DMS79 (cell line): Measurements from ENCODE around the gene NRP2.
A peak's percentile ranks its signal among the peaks of the same experiment; 100 is the strongest.

Experiments
- DNase-seq: peaks from one replicate; lab custom pipeline; 2025; lab: John Stamatoyannopoulos, UW

NRP2 gene

DNA sequence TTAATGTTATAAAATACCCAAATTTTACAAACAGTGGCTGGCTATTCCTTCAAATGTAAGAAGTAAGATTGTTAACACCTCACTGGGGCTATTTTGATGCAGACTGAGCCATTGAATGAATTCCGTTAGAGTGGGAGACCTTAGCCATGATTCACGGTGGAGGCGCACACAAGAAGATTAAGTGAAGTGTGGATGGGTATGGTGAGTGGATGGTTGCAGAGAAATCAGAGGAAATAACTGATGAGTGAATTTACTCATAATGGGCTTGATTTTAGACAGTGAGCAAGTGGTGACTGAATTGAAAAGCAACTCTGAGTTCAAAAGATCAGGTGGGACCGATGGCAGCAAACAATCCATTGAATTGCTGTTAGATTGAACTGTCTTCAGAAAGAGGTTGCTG is 75.0 kb downstream of the NRP2 start:
- no peak for DNase-seq

DNA sequence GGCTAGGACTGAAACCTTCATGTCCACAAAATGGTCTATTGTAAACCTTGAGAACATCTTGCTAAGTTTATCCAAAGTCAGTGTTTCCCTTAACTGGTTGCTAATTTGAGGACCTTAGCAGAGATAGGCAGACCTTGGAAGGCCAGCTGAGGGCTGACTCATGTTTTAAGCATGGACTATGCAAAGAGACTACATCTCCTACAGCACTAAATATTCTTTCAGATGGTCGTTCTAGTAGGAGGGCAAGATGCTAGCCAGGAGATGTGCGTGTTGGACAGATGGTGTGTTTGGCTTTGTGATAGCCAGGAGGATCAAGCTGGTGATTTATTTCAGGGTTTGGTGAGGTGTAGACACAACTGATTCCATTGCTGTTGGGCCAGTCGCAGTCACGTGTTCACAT is 75.8 kb downstream of the NRP2 start:
- DNase-seq = no peak

DNA sequence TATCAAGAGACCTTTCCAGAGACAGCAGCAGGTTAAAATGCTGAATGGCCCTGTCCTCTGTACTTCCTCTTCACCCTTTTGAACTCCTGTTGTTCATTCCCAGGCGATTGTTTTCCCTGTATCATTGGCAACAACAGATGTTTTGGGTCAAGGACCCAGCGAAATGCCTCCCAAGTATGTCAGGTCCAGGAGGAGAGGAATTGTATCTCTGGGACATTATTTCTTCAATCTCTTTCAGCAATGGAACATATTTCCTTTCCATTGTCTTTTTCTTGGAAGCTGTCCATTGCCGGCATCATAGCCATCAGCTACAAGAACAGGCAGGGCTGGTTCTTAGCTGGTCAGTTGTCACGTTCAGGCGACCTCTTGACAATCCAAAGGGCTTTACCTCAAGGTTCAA is 76.2 kb downstream of the NRP2 start:
- DNase-seq = no peak

DNA sequence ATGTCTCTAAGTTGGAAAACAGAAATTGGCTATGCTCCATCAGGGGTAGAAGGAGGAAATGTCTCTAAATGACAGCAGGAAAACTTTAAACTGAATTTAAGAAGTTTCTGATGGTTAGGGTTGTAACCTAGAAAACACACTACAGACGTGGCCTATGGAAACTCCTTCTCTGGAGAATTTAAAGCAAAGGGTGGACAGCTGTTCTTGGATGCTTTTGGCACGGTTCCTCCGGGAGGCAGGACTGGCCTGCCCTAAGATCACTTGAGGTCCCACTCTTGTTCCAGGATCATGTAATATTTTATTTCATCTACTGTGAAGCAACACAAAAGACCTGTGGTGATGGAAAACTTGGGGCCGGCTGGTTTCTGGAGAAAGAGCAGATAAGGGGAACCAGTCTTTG is 77.0 kb downstream of the NRP2 start:
- no peak for DNase-seq

DNA sequence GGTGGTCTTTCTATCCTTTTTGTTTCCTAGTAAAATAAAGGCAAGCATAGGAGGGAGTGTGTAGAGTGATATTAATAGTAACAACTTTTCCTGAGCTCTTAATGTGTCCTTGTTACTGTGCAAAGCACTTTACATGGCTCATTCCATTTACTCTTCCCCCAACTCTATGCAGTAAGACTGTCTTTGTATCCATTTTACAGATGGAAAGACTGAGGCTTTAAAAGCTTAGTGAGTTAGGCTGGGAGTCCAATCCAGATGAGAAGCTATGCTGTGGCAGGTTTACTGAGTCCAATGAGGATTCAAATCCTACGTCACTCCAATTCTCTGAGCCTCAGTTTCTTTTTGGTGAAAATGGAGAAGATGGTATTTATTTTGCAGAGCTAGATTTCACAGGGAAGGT is 77.4 kb downstream of the NRP2 start:
- no peak for DNase-seq

DNA sequence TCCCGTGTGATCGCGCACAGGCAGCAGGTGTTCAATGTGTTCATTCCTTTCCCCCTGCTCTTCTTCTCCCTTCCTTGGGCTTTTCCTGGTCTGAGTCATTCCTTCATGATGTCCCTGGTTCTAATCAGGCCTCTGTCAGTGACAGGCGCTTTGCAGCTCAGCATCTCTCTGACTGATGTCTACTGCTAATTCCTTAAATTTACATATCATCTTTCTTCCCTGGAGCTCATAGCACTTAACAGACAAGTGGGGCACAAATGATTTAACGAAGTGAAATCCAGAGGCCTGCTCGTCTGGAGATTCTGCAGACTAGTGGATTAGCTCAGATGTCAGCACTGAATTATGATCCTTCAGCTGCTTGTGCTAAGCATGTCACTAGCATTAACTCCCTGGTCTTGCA is 77.9 kb downstream of the NRP2 start:
- no peak for DNase-seq

DNA sequence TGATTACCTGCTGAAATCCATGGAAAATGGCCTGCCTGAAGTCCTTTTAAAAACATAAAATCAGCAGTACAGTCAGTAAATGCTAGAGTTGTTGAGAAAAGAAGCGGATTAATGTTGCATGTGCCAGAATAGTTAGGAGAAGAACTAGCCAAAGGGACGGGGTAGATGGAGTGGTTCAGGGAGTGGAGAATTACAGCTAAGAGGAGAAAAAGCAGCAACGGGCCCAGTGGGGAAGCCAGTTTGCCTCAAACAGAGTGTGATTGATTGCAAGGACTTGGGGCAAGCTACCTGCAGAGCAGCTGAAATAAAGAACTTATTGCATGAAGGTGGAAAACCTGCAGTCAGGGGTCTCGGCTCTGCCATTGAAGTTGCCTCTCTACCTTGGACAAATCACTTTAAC is 79.1 kb downstream of the NRP2 start:
- no peak for DNase-seq

DNA sequence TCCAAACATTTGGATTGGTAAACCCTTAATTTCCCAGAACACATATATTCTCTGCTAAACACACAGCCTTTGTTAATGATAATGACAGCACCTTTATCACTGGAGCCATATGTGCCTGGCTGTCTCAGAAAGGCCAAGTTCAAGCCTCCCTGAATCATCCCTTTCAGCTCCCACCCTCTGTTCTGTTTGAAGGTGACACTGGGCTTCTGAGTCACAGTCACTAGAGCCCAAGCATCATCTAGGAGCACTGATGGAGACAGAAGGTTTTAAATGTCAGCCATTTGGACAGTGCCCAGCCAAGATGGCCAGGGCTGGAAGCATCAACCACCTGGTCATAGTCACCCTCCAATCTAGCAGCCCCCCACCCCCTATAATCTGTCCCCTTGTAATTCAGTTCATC is 80.6 kb downstream of the NRP2 start:
- no peak for DNase-seq

DNA sequence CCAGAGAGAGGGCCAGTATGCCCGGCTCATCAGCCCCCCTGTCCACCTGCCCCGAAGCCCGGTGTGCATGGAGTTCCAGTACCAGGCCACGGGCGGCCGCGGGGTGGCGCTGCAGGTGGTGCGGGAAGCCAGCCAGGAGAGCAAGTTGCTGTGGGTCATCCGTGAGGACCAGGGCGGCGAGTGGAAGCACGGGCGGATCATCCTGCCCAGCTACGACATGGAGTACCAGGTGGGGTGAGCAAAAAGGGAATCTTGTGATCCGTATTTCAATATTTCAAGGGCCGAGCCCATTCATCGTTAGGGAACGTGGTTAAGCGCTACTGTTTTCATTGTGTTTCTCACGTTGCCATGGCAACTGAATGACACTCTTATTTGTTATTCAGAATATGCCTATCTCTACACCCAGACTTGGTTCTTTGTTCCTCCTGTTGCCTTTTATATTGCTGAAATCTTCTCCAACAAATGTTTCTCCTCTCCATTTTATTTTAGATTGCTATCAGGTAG is 81.5 kb downstream of the NRP2 start:
- DNase-seq = no peak

DNA sequence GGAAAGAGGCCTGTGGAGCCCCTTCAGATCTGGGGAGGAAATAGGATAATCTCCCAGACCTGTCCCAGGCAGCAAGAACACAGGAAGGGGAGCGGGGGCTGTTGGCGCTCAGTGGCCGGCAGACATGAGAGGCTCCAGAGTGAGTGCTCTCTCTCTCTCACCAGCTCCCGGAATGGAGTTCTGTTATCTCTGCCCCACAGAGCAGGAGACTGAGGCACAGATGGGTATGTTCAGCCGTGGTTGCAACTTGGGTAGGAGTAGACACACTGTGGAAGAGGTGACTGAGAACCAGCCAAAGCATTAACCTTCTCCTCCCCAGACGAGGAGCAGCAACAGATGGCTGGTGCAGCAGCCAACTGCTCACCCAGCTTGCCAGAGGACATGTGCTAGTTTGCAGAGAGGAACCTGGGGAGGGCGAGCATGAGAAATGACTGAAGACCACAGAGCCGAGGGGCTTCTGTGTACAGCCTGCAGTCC is 82.0 kb downstream of the NRP2 start:
- DNase-seq = no peak

DNA sequence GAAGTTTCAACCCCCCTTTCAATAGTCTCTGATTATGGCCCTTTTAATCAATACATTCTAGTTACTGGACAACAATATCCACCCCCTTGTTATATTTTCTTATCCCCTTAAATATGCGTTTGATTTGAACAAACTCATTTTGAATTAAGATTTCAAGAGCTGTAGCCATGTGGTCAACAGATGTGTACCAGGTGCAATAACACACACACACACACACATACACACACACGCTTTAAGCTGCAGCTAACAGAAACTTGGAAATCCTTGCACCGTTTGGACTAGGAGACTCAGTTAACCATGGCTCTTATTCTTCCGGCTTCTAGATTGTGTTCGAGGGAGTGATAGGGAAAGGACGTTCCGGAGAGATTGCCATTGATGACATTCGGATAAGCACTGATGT is 82.8 kb downstream of the NRP2 start:
- no peak for DNase-seq

DNA sequence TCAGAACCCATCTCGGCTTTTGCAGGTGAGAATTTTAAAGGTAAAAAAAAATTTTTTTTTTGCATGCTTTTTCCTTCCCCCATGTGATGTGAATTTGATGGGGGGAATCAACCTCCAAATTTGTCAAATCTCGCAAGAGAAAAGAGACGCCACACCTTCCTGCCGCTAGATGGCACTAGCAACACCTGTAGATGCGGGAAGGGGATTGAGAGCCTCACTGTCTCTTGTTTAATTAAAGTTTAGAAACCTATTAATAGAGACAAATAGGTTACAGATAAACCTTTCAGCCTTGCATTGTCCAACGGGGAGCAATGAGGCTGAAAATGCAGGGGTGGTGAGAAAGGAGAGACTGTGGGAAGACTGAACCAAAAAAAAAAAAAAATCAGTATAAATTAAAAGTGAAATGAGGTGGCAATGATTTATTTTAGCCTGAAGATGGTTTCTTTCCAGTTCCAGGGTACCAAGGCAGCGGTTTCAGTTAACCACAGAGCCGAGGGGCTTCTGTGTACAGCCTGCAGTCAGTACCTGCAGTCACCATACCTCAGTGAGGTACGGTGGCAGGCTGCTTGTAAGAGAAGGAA is 84.6 kb downstream of the NRP2 start:
- peak; percentile 43 for DNase-seq

DNA sequence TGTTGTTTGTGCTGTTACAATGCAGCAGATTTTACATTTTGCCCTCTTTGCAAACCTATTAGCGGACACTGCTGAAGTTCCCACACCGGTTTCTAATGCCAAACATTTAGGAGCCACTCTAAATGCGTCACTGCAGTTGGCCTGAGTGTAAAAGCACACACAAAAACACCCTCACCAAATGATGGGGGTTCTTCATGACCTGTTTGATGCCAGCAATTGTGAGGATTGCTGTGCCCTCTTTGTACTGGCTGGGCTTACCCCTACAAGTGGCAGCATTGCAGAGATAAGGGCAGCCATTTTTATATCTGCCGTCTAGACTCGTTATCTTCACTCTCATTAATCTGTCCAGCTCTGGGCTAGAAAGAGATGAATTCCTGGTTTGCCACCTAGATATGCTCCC is 85.3 kb downstream of the NRP2 start:
- DNase-seq = peak; percentile 54

DNA sequence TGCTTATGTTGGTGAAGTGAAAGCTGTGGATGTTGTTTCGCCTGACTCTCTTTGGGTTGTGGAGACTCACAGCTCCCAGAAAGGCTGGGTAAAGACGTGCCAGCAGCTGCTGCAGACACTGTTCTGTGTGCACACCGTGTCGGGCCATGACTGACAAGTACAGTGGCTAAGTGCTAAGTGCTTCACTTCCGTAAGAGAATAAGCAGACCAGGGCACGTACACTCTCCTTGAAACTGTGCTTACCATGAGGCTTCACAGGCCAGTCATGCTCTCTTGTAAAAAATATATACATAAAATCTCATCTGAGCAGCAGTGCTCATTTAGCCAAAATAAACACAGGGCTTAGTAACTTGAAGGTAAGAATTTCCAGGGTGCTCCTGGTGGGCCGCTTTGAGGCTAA is 86.0 kb downstream of the NRP2 start:
- DNase-seq = peak; percentile 97

DNA sequence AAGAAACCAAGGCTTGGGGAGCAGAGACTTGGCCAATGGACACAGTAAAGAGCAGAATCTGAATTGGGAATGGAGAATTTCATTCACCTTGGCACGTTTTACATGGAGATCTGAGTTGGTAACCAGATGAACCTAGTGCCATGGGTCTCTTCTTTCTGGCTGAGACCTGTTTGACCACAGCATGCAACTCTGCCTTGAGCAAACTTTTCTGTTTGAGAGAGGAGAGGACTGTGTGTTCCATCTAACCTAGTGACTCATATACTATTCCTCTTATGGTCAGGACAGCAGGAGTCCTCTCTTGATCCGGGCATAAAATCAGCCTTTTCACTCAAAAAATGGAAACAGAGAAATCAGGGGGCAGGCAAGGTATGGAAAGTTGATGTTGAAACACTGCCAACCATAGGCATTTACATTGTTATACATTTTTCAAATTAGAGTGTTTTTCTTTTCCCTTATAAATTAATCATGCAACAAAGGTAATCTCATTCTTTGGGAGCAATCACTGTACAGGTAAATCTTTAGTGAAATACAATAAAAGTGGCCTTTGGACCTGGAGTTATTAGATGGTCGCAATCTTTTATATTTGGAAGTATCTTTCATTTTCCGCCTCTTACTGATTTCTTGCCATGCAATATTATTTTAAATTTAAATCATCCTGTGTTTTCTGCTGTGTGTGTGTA is 86.7 kb downstream of the NRP2 start:
- no peak for DNase-seq

DNA sequence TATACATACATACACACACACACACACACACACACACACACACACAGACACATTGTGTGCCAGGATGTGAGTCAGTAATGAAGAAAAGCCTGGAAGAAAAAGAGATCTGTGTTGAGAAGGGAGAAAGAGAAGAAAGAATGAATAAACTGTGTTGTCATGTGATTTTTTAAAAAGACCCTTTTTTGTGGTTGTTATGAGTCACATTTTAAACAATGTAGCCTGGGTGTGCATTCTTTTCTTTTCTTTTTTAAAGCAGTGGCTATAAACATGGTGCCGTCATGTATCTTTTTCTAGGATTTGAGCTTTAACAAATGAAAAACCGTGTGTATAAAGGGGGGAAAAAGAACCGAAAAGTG is 87.2 kb downstream of the NRP2 start:
- no peak for DNase-seq

DNA sequence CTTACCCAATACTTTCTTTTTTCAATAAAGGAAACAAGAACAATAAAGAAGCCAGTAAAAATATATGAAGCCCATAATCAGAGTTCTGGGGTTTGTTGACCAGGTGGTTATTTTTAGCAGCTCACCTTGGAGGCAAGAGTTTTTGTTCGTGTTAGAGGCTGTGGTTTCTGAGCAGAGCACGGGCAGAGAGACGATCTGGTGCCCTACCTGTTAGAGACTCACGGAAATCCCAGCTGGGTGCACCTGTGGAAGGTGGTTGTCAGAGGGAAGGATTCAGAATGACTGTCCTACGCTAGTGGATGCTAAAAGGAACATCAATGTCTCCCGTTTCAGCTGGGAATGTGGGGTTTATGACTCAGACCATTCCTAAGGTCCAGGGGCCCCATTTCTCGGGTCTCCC is 87.6 kb downstream of the NRP2 start:
- DNase-seq = no peak

DNA sequence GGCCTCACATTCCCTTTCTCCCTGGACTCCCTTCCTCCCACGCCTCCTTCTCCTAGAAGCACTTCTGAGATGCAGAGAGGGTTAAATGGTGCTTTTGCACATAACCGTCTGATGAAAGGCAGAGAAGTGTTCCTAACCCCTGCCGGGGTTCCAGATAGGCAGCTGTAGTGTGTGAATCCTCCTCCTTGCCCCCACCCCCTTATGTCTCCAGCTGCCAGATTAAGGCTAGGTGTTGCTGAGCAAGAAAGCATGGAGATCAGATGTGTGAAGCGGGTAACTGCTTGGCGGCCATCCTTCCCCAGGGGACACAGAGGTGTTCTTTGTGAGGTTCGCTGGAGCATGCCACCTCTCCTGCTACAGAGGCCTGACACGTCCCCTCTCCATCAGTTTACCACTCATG is 88.3 kb downstream of the NRP2 start:
- DNase-seq = no peak

DNA sequence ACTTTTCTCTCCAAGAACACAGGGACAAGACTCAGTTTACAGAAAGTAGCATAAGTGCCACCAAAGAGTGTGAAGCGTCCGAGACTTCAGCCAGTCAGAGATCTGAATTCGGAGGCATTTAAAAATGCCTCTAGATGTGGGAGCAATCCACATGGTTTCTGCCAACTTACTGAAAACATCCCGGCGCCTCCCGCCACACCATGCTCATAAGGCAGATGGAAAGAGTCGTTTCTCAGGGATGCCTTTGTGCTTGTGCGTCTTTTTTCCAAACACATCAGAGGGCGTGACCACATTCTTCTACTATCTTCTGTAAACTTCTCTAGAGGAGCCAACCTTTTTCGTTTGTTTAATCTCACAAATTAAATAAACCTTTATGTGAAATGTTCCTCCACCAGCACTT is 88.7 kb downstream of the NRP2 start:
- DNase-seq = no peak

DNA sequence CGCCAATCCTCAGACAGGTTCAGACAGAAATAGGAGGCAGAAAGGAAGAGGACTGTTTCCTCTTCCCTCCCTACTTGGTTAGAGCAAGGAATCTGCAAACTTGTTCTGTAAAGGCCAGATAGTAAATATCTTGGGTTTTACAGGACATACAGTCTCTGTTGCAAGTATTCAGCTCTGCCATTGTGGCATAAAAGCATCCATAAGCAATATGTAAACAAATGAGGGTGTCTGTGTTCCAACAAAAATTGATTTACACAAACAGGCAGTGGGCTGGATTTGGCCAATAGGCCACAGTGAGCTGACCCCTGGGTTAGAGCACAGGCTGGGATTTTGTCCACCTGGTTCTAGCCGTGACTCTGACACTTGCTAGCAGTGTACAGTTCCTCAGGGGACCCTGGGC is 89.4 kb downstream of the NRP2 start:
- DNase-seq = no peak

DNA sequence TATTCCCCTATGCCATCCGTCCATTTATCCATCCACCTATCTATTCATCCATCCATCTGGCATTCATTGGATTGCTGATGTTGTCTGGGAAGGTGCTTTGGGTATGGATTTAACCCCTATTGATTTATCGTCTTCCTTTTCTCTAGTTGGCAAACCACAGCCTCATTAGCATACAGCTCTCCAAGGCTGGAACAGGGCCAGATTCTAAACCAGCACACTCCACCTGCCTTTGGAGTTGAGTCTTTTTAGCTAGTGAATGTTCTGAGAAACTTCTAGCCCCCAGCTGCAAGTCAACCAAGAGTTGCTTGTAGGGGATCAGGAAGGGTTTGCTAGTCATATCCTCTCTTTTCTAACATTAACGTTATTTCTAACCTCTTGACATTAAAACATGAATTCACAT is 90.7 kb downstream of the NRP2 start:
- peak; percentile 34 for DNase-seq

DNA sequence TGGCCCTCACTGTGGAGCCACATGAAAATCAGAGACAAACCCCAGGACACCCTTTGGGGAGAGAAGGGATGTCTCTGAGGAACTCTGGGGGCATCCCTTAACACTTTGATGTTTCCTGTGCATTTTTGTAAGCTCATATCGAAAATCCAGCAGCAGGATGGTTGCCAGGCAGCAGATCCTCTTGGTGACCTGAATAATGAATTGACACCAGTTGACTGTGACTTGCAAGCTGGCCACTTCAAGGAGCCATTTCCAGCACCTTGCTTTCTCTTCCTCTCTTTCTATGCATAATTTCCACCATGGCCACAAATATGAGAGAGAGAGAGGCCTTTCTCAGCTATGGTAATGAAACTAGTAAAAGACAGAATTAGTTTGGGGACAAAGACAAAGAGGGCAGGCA is 91.7 kb downstream of the NRP2 start:
- peak; percentile 9 for DNase-seq

DNA sequence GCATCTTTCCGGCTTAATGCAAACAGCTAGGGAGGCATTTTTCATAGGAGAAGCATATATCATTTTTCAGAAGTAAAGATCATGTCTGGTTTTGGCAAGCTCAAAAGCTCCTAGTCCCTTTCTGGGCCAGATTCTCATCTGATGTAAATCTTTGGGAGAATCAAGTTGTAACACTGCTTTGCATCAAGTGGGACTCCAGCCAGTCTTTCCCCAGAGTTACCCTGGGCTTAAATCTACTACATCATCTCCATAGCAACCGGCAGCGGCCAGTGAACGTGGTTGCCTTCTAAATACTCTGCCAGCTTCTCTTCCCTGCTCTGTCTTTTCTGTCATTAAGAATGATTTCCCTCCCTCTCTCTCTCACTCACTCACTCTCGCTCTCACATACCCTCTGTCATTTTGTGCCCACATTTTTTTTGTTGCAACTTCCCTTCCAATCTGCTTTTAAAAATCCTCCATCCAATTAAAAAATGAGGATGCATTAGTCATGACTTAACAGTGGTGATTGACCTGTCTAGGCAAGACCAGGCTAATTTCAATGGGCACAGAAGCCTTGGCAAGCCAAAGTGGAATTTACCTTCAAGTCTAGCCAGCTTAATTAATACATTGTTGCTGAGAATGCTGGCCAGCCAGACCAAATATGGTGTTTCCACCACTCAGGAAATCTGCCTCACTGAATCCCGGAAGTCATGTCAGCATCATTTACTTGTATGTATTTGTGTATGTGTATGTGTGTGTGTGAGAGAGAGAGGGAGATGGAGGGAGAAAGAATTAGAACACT is 93.0 kb downstream of the NRP2 start:
- DNase-seq = peak; percentile 83
